Bronchial epithelial cell (primary cell): Measurements from ENCODE around the gene CAPN7. TPM values are rescaled to one million over a fixed set of nuclear protein-coding genes. Genes with fewer than 3 reads are reported as not detected.

Source experiments
- DNase-seq: peaks from one replicate; pipeline ENCODE4 v3.0.0-alpha.2; 2010; ENCODE audit warnings: low read depth
- FAIRE-seq: peaks from 2 replicates; lab custom pipeline; 2011; peaks lifted over from hg19 to GRCh38; lab: Jason Lieb, UNC
- H3K27me3 ChIP-seq: 2 replicates; pipeline ENCODE4 v1.5.1; 2011; ENCODE audit warnings: low read length; ENCODE audit not compliant: control insufficient read depth, insufficient read depth
- H3K36me3 ChIP-seq: 2 replicates; pipeline ENCODE4 v1.5.1; 2011; ENCODE audit warnings: low read length; ENCODE audit not compliant: control insufficient read depth, insufficient read depth
- H3K4me3 ChIP-seq: 2 replicates; pipeline ENCODE4 v1.5.1; 2011; ENCODE audit warnings: mild to moderate bottlenecking, low read depth, low read length, control low read depth
- total RNA-seq: library from RNA; depleted of rRNA; stranded (reverse); fragments of >200 nt; gene quantifications from 2 replicates; pipeline ENCODE4 v1.2.1, GENCODE V29; 2014
- TF ChIP-seq, protein P1 (sequence below): IDR thresholded peaks from 2 replicates; pipeline ENCODE4 v1.5.1; 2011; ENCODE audit warnings: mild to moderate bottlenecking, moderate library complexity, low read length, control low read depth, inconsistent platforms; ENCODE audit not compliant: insufficient read depth, severe bottlenecking

CAPN7 gene
- total RNA-seq, 1 donor from 2014 or later, result 34.2 TPM

DNA sequence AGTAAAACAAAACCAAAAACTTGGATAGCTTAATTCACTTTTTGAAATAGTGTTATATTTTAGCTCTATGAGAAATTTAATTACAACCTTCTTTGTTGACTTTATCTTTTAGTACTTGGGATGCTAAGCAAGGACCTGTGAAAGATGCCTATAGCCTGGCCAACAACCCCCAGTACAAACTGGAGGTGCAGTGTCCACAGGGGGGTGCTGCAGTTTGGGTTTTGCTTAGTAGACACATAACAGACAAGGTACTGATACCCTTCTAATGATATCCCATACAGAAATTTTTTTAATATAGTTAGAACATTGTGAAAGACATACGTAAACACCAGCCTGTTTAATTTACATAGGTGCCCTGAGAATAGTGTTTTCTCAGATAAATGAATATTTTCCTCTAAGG lies 35.3 kb downstream of the CAPN7 start:
- no peak for FAIRE-seq
- DNase-seq, result peak; percentile 24
- TF ChIP-seq, protein P1, sequence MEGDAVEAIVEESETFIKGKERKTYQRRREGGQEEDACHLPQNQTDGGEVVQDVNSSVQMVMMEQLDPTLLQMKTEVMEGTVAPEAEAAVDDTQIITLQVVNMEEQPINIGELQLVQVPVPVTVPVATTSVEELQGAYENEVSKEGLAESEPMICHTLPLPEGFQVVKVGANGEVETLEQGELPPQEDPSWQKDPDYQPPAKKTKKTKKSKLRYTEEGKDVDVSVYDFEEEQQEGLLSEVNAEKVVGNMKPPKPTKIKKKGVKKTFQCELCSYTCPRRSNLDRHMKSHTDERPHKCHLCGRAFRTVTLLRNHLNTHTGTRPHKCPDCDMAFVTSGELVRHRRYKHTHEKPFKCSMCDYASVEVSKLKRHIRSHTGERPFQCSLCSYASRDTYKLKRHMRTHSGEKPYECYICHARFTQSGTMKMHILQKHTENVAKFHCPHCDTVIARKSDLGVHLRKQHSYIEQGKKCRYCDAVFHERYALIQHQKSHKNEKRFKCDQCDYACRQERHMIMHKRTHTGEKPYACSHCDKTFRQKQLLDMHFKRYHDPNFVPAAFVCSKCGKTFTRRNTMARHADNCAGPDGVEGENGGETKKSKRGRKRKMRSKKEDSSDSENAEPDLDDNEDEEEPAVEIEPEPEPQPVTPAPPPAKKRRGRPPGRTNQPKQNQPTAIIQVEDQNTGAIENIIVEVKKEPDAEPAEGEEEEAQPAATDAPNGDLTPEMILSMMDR, result no peak
- H3K4me3 ChIP-seq, result no peak overlapping the region
- no peaks in the 10 kb centered on the region for H3K27me3 ChIP-seq
- peaks cover 5% of the 10 kb centered on the region for H3K36me3 ChIP-seq

DNA sequence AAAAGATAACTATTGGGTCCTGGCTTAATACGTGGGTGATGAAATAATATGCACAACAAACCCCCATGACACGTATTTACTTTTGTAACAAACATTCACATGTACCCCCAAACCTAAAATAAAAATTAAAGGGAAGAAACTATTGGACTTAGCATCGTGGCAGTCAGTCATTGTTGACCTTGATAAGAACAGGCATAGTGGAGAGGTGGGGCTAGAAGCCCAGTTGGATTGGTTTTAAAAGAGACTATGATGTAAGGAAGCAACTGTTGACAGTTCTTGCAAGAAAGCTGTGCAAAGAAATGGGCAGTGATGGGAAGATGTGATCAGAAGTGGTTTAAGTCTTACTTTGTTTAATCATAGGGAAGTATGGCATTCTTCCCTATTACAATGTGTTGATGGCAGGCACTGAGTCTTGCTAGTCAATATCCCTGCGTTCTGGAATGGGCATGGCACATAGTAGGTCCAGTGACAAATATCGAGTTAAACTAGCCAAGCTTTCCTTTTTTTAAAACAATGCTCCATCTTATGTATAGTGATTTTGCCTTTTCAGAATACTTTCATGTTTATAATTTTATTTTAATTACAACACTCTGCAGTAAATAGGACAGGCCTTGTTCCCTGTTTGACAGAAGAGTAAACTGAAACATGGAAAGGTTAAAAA lies 37.9 kb downstream of the CAPN7 start:
- Histone ChIP-seq H3K4me3 (no peak overlapping the region), H3K27me3 (no peaks in the 10 kb centered on the region), H3K36me3 (peaks cover 9% of the 10 kb centered on the region)
- TF ChIP-seq, protein P1, result no peak
- FAIRE-seq, result no peak
- DNase-seq, result no peak

DNA sequence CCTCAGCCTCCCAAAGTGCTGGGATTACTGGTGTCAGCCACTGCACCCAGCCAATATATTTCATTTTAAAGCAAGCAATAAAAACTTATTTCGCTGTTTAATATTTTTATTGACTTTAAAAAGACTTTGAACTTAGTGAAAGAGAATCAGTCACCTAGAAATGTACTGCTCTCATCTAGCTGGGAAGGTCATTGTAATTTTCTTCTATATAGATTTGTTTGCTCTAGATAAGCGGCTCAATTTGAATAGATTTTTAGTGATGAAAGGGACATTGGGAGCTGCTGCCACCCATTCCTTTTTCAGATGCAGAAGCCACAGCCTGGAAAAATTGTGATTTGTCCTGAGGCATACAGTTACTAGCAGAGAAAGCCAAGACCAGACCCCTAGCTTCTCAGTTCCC lies 40.1 kb downstream of the CAPN7 start:
- Histone ChIP-seq H3K4me3 (no peak overlapping the region), H3K36me3 (peaks cover 8% of the 10 kb centered on the region), H3K27me3 (no peaks in the 10 kb centered on the region)
- DNase-seq, result no peak
- TF ChIP-seq, protein P1, result no peak
- FAIRE-seq, result no peak

DNA sequence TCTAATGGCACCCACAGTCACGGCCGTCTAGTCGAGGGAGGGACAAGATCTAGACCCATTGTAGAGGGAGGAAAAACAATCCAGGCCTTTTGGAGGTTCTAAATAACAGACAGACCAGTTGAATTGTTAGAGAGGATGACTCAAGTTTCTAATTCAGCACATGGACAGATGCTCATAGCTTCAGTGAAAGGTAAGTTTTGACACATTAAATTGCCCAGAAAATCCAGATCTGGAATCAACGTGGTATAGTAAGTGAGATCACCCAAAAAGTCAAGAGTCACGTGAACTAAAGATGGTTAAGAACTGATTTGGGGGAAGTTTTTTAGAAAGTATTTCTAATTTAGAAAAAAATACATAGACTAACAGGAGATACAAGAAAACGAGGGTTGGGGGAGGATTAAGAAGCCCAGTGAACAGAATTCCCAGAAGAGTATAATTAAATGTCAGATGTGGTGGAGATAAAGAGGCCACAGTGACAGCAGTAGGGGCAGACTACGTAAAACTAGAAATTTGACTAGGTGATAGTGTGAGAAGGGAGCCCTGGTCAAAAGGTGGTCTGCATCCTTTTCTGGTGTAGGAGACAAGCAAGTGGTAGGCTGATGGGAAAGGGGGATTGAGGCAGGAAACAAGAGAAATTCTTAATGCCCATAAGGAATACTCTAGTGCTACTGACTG lies 47.1 kb downstream of the CAPN7 start:
- no peak for FAIRE-seq
- Histone ChIP-seq H3K27me3 (no peaks in the 10 kb centered on the region), H3K4me3 (no peak overlapping the region), H3K36me3 (peaks cover 17% of the 10 kb centered on the region)
- no peak for DNase-seq
- TF ChIP-seq, protein P1, result no peak

DNA sequence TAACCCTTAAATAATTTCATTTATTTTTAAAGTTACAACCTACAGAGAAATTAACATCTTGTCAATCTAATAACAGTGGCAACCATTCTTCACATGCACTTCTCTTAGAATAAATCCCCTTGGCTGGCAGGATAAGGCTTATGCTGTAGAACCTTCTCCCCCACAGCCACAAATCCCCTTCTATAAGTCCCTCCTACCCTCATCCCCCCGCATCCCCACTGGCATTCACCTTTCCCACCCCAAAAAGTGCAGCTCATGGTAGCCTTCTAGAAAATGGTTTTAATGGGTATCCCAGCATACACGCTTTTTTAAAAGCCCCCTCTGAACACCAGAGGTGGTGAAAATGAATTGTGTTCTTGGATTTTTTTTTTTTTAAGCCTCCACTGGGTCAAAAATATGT lies 49.2 kb downstream of the CAPN7 start:
- no peak for DNase-seq
- no peak for FAIRE-seq
- H3K36me3 ChIP-seq, result peaks cover 14% of the 10 kb centered on the region
- no peaks in the 10 kb centered on the region for H3K27me3 ChIP-seq
- no peak overlapping the region for H3K4me3 ChIP-seq
- TF ChIP-seq, protein P1, result no peak

DNA sequence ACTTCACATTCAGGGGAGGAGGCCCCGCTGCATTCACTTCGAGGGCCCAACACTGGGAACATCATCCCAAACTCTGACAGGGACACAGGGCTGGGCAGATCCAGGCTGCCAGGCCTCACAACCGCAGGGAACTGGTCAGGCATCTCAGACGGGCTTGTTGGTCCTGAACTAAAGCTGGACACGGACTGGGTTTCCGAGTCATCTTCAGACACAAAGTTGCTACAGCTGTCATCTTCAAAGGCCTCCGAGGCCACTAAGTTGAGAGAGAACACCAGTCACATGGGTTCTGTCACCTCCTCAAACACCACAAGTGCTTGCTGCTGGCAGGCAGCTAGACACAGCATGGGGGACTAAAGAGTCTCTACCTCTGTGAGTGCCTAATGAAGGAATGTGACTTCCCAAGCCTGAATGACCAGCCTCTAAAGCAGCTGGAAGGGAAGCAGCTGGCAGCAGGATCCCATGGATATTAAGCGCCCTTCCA lies 50.9 kb downstream of the CAPN7 start:
- no peak for DNase-seq
- peaks cover 14% of the 10 kb centered on the region for H3K36me3 ChIP-seq

More for the DNA sequence above, 50.9 kb downstream of the CAPN7 start:
- no peak overlapping the region for H3K4me3 ChIP-seq
- no peak for FAIRE-seq
- TF ChIP-seq, protein P1, result no peak
- no peaks in the 10 kb centered on the region for H3K27me3 ChIP-seq
